IMR-90 (cell line): ENCODE measurements around the gene SERPINA1. TPM values are rescaled to one million over a fixed set of nuclear protein-coding genes. Genes with fewer than 3 reads are reported as not detected.

Source experiments
- ATAC-seq: fragments of 200-7000 bp; cut with Tn5 transposase; 2 replicates; pipeline ENCODE4 v1.9.1; 2020; ENCODE audit warnings: low read depth, mild to moderate bottlenecking, moderate library complexity
- BruUV-seq: library from RNA; stranded (reverse); fragments of 400-500 nt; replicated peaks from 2 replicates; lab custom pipeline; 2021; lab: Mats Ljungman, UMichigan
- CTCF ChIA-PET: fragments of 300-600 bp; formaldehyde crosslinking; extraction: SDS; loops from one replicate; lab custom pipeline; 2021; ENCODE audit warnings: antibody characterized with exemption; lab: Yijun Ruan, JAX
- POLR2A ChIA-PET: fragments of 300-600 bp; sonication (Branson Sonifier 250); formaldehyde crosslinking; loops from one replicate; lab custom pipeline; 2022; ENCODE audit warnings: antibody characterized with exemption; ENCODE audit not compliant: unreplicated experiment; lab: Charles Lee
- DNase-seq: peaks from one replicate; pipeline ENCODE4 v3.0.0; 2013
- H2AFZ ChIP-seq: replicated peaks from 2 replicates; pipeline ENCODE3; 2013; ENCODE audit warnings: low read length, mild to moderate bottlenecking; ENCODE audit not compliant: poor library complexity
- H2AK5ac ChIP-seq: 2 replicates; pipeline ENCODE4 v1.6.1; 2013; ENCODE audit warnings: low read depth, low read length, inconsistent platforms
- H2AK9ac ChIP-seq: replicated peaks from 2 replicates; pipeline ENCODE3; 2013; ENCODE audit warnings: mild to moderate bottlenecking, low read depth, low read length, moderate library complexity; ENCODE audit not compliant: poor library complexity
- H2BK120ac ChIP-seq: 2 replicates; pipeline ENCODE4 v1.6.1; 2013; ENCODE audit warnings: low read depth, low read length, inconsistent platforms
- H2BK15ac ChIP-seq: 3 replicates; pipeline ENCODE4 v1.6.1; 2013; ENCODE audit warnings: low read depth, low read length, inconsistent platforms
- H2BK20ac ChIP-seq: 2 replicates; pipeline ENCODE4 v1.6.1; 2013; ENCODE audit warnings: low read depth, mild to moderate bottlenecking, inconsistent platforms, low read length, moderate library complexity
- H2BK5ac ChIP-seq: 2 replicates; pipeline ENCODE4 v1.6.1; 2013; ENCODE audit warnings: mild to moderate bottlenecking, low read depth, low read length, inconsistent platforms; ENCODE audit not compliant: poor library complexity, severe bottlenecking
- H3K14ac ChIP-seq: replicated peaks from 2 replicates; pipeline ENCODE4 v1.6.1; 2013; ENCODE audit warnings: low read depth, low read length, inconsistent platforms
- H3K18ac ChIP-seq: 2 replicates; pipeline ENCODE4 v1.6.1; 2013; ENCODE audit warnings: low read depth, low read length, control low read depth
- H3K23ac ChIP-seq: 2 replicates; pipeline ENCODE4 v1.6.1; 2013; ENCODE audit warnings: low read depth, low read length, inconsistent platforms
- H3K27ac ChIP-seq: 2 replicates; pipeline ENCODE4 v1.5.1; 2013; ENCODE audit warnings: mild to moderate bottlenecking, control low read depth, low read length; ENCODE audit not compliant: insufficient read depth
- H3K27me3 ChIP-seq: 2 replicates; pipeline ENCODE4 v1.6.1; 2013; ENCODE audit warnings: low read length; ENCODE audit not compliant: control insufficient read depth, insufficient read depth
- H3K36me3 ChIP-seq: 2 replicates; pipeline ENCODE4 v1.6.1; 2013; ENCODE audit warnings: low read length, mixed read lengths; ENCODE audit not compliant: control insufficient read depth, insufficient read depth
- H3K4ac ChIP-seq: 2 replicates; pipeline ENCODE4 v1.6.1; 2013; ENCODE audit warnings: low read depth, low read length, inconsistent platforms
- H3K4me1 ChIP-seq: 2 replicates; pipeline ENCODE4 v1.6.1; 2013; ENCODE audit warnings: low read length, mixed read lengths; ENCODE audit not compliant: control insufficient read depth, insufficient read depth
- H3K4me2 ChIP-seq: 2 replicates; pipeline ENCODE4 v1.6.1; 2013; ENCODE audit warnings: low read depth, mild to moderate bottlenecking, control low read depth, low read length, moderate library complexity
- H3K4me3 ChIP-seq: 2 replicates; pipeline ENCODE4 v1.5.1; 2013; ENCODE audit warnings: low read depth, mild to moderate bottlenecking, control low read depth, low read length, moderate library complexity; ENCODE audit not compliant: insufficient read depth
- H3K56ac ChIP-seq: 2 replicates; pipeline ENCODE4 v1.6.1; 2013; ENCODE audit warnings: low read length, inconsistent platforms; ENCODE audit not compliant: insufficient read depth; ENCODE audit errors: extremely low read depth
- H3K79me1 ChIP-seq, 2 experiments: 2 replicates each; pipeline ENCODE4 v1.6.1; 2013; ENCODE audit warnings: low read length in 2 of 2, inconsistent platforms in 1 of 2, low read depth in 1 of 2
- H3K9ac ChIP-seq: 2 replicates; pipeline ENCODE4 v1.6.1; 2013; ENCODE audit warnings: low read depth, low read length, control low read depth
- H3K9me1 ChIP-seq: 2 replicates; pipeline ENCODE4 v1.6.1; 2013; ENCODE audit warnings: low read length, inconsistent platforms; ENCODE audit not compliant: insufficient read depth
- H3K9me3 ChIP-seq: 2 replicates; pipeline ENCODE4 v1.6.1; 2013; ENCODE audit warnings: low read length; ENCODE audit not compliant: control insufficient read depth, insufficient read depth
- H4K20me1 ChIP-seq: 2 replicates; pipeline ENCODE4 v1.6.1; 2013; ENCODE audit warnings: low read length, inconsistent platforms; ENCODE audit not compliant: insufficient read depth
- H4K5ac ChIP-seq: 2 replicates; pipeline ENCODE4 v1.6.1; 2013; ENCODE audit warnings: mild to moderate bottlenecking, low read depth, low read length, control low read depth
- H4K8ac ChIP-seq, 2 experiments: 2 replicates each; pipeline ENCODE4 v1.6.1; 2013; ENCODE audit warnings: low read depth in 2 of 2, low read length in 2 of 2, control low read depth in 1 of 2, inconsistent platforms in 1 of 2
- H4K91ac ChIP-seq: 2 replicates; pipeline ENCODE4 v1.6.1; 2013; ENCODE audit warnings: low read depth, low read length, inconsistent platforms; ENCODE audit not compliant: insufficient read depth
- BHLHE40 ChIP-seq: fragments of 150-350 bp; IDR thresholded peaks from 2 replicates; pipeline ENCODE4 v1.6.1; 2016; ENCODE audit warnings: mild to moderate bottlenecking, low read depth, low read length
- CEBPB ChIP-seq: IDR thresholded peaks from 2 replicates; pipeline ENCODE4 v1.6.1; 2012; ENCODE audit warnings: low read depth, low read length, improper control_type of control experiment
- CHD1 ChIP-seq: IDR thresholded peaks from 2 replicates; pipeline ENCODE4 v1.6.1; 2012; ENCODE audit warnings: low read depth, low read length, improper control_type of control experiment
- CTCF ChIP-seq: conservative IDR thresholded peaks from 2 replicates; pipeline ENCODE4 v1.5.1; 2012; ENCODE audit warnings: mild to moderate bottlenecking, low read depth, low read length, improper control_type of control experiment
- ELK1 ChIP-seq: fragments of 150-350 bp; IDR thresholded peaks from 2 replicates; pipeline ENCODE4 v1.6.1; 2016; ENCODE audit warnings: low read depth, mild to moderate bottlenecking, low read length, moderate library complexity, borderline replicate concordance
- FOS ChIP-seq: fragments of 150-350 bp; IDR thresholded peaks from 2 replicates; pipeline ENCODE4 v1.6.1; 2016; ENCODE audit warnings: low read depth, low read length
- MAFK ChIP-seq: IDR thresholded peaks from 2 replicates; pipeline ENCODE4 v1.6.1; 2012; ENCODE audit warnings: low read depth, low read length, improper control_type of control experiment
- MAZ ChIP-seq: IDR thresholded peaks from 2 replicates; pipeline ENCODE4 v1.6.1; 2012; ENCODE audit warnings: low read depth, mild to moderate bottlenecking, low read length, improper control_type of control experiment, moderate library complexity, borderline replicate concordance
- MXI1 ChIP-seq: IDR thresholded peaks from 2 replicates; pipeline ENCODE4 v1.6.1; 2012; ENCODE audit warnings: low read depth, mild to moderate bottlenecking, low read length, moderate library complexity, borderline replicate concordance
- NFE2L2 ChIP-seq: fragments of 150-350 bp; IDR thresholded peaks from 2 replicates; pipeline ENCODE4 v1.6.1; 2016; ENCODE audit warnings: low read depth, mild to moderate bottlenecking, low read length
- POLR2A ChIP-seq: IDR thresholded peaks from 2 replicates; pipeline ENCODE4 v1.6.1; 2012; ENCODE audit warnings: mild to moderate bottlenecking, low read depth, low read length
- RAD21 ChIP-seq: IDR thresholded peaks from 2 replicates; pipeline ENCODE4 v1.6.1; 2012; ENCODE audit warnings: low read length, improper control_type of control experiment
- RCOR1 ChIP-seq: IDR thresholded peaks from 2 replicates; pipeline ENCODE4 v1.6.1; 2012; ENCODE audit warnings: mild to moderate bottlenecking, low read length, improper control_type of control experiment; ENCODE audit not compliant: insufficient replicate concordance
- RFX5 ChIP-seq: IDR thresholded peaks from 2 replicates; pipeline ENCODE4 v1.8.0; 2012; ENCODE audit warnings: low read depth, mild to moderate bottlenecking, low read length, moderate library complexity
- SMC3 ChIP-seq: fragments of 150-350 bp; IDR thresholded peaks from 2 replicates; pipeline ENCODE4 v1.6.1; 2016; ENCODE audit warnings: low read depth, mild to moderate bottlenecking, antibody characterized with exemption, low read length, moderate library complexity
- USF2 ChIP-seq: fragments of 150-350 bp; IDR thresholded peaks from 2 replicates; pipeline ENCODE4 v1.6.1; 2017; ENCODE audit warnings: mild to moderate bottlenecking, antibody characterized with exemption, low read length, low read depth
- WGBS, 2 experiments: methylation state at CpG; one replicate each; pipeline versions ENCODE4 v1.1.5 to v1.1.7; 2013; ENCODE audit warnings: missing lambda C conversion rate in 2 of 2; ENCODE audit not compliant: insufficient read length in 1 of 2; ENCODE audit errors: extremely low coverage in 2 of 2; 5-methylcytosine and 5-hydroxymethylcytosine counted together
- dilution Hi-C: fragments of 300-500 bp; cut with HindIII; formaldehyde crosslinking; loops from one replicate; pipeline ENCODE4 v1.14.3; 2018; ENCODE audit warnings: low sequenced_read_pairs; ENCODE audit not compliant: unreplicated experiment
- in situ Hi-C: fragments of 300-500 bp; cut with MboI; formaldehyde crosslinking; loops from 3 replicates; pipeline ENCODE4 v1.14.3; 2019; ENCODE audit warnings: low sequenced_read_pairs, inconsistent platforms, mixed read lengths
- intact Hi-C: fragments of 100-400 bp; cut with micrococcal nuclease; formaldehyde crosslinking; loops from 2 replicates; pipeline ENCODE4 v1.10.0; 2022
- polyA plus RNA-seq, 3 experiments: library from polyadenylated mRNA; depleted of rRNA; stranded (reverse); fragments of >200 nt; gene quantifications; 2 replicates each; pipeline ENCODE4 v1.2.3, GENCODE V29; 2012; ENCODE audit warnings: low replicate concordance in 1 of 3
- total RNA-seq: library from RNA; depleted of rRNA; stranded (reverse); fragments of >200 nt; gene quantifications from 2 replicates; pipeline ENCODE4 v1.2.3, GENCODE V29; 2012

SERPINA1 gene
- total and polyA plus RNA-seq, 2 of the 4 experiments (the other 2 are of a cell fraction), result 0.54 to 1.2 TPM

- no peak overlapping the region for H3K23ac ChIP-seq
- H3K36me3 ChIP-seq, result no peaks in the 10 kb centered on the region
- no peak overlapping the region for H3K18ac ChIP-seq
- H3K27ac ChIP-seq, result no peak overlapping the region
- H3K14ac ChIP-seq, result no peak overlapping the region
- no peak overlapping the region for H2AK5ac ChIP-seq
- H3K4me2 ChIP-seq, result no peak overlapping the region
- H3K9me1 ChIP-seq, result no peaks in the 10 kb centered on the region
- ATAC-seq (0 out of 2 replicates have a peak, but pooled peaks have one; percentile 14), DNase-seq (no peak)
- H3K79me1 ChIP-seq, result no peaks in the 10 kb centered on the region
- CTCF ChIA-PET, result no interaction called here
- in situ Hi-C loops (no loop called here), dilution Hi-C loops (no loop called here), intact Hi-C loops (no loop called here)
- no peak overlapping the region for H3K4me3 ChIP-seq
- H2BK120ac ChIP-seq, result no peak overlapping the region
- no peak for TF ChIP-seq BHLHE40
- no peak for TF ChIP-seq MXI1
- no peak for TF ChIP-seq CHD1
- no peak for TF ChIP-seq ELK1
- TF ChIP-seq MAFK, result no peak
- no peak for TF ChIP-seq CTCF
- TF ChIP-seq RAD21, result no peak
- TF ChIP-seq MAZ, result no peak
- no peak for TF ChIP-seq RFX5
- TF ChIP-seq NFE2L2, result no peak
- TF ChIP-seq FOS, result no peak
- TF ChIP-seq CEBPB, result no peak
- no peak for TF ChIP-seq POLR2A
- no peak for TF ChIP-seq USF2
- TF ChIP-seq RCOR1, result no peak
- no peak for TF ChIP-seq SMC3
- no peak overlapping the region for H2BK15ac ChIP-seq
- no TSS peak for BruUV-seq
- no peak overlapping the region for H3K4ac ChIP-seq
- no peak overlapping the region for H3K56ac ChIP-seq
- peak overlapping the region; percentile 54 for H2AFZ ChIP-seq
- H4K8ac ChIP-seq, result no peak overlapping the region; a peak in 2 of 4 replicates
- no peak overlapping the region for H3K9ac ChIP-seq
- no peak overlapping the region for H4K91ac ChIP-seq
- no peaks in the 10 kb centered on the region for H4K20me1 ChIP-seq
- H4K5ac ChIP-seq, result no peak overlapping the region
- no peak overlapping the region for H2BK5ac ChIP-seq
- POLR2A ChIA-PET, result no interaction called here
- H3K9me3 ChIP-seq, result no peaks in the 10 kb centered on the region
- no peak overlapping the region for H2BK20ac ChIP-seq
- no peaks in the 10 kb centered on the region for H3K27me3 ChIP-seq
- H2AK9ac ChIP-seq, result no peak overlapping the region
- no peaks in the 10 kb centered on the region for H3K4me1 ChIP-seq
- no CpG with 5 or more reads among the region's 12 CpGs for WGBS, 2 experiments
Measured at GRCh38 chr14:94390372-94391086, 2.1 kb upstream of the SERPINA1 start.
